Neural crest cell (in vitro differentiated cells): ENCODE results near the gene CCDC121. TPM values are rescaled to one million over a fixed set of nuclear protein-coding genes. Genes with fewer than 3 reads are reported as not detected.
"Not testable (repeated sequence)": the region's sequence is repeated elsewhere in the genome, so short reads cannot be mapped to it uniquely, and the experiment has no call there.

Source experiments
- DNase-seq: peaks from one replicate; pipeline ENCODE4 v3.0.0; 2021; ENCODE audit warnings: low read depth, mixed read lengths, low spot score
- H3K27ac Mint-ChIP-seq: one replicate; pipeline ENCODE4 v1.8.0; 2021; ENCODE audit warnings: mild to moderate bottlenecking, mixed read lengths; ENCODE audit not compliant: unreplicated experiment
- H3K27me3 Mint-ChIP-seq: 2 replicates; pipeline ENCODE4 v1.8.0; 2021; ENCODE audit warnings: low read depth, mild to moderate bottlenecking, mixed read lengths
- H3K36me3 Mint-ChIP-seq: 2 replicates; pipeline ENCODE4 v1.8.0; 2021; ENCODE audit warnings: low read depth, mild to moderate bottlenecking, mixed read lengths
- H3K4me1 Mint-ChIP-seq: 2 replicates; pipeline ENCODE4 v1.8.0; 2021; ENCODE audit warnings: mixed read lengths
- H3K4me3 Mint-ChIP-seq: one replicate; pipeline ENCODE4 v1.8.0; 2021; ENCODE audit warnings: mild to moderate bottlenecking, mixed read lengths
- H3K9me3 Mint-ChIP-seq: 2 replicates; pipeline ENCODE4 v1.8.0; 2021; ENCODE audit warnings: mixed read lengths
- CTCF ChIP-seq: fragments of 200-600 bp; sonication (generic); conservative IDR thresholded peaks from 2 replicates; pipeline ENCODE4 v1.5.0; 2021; ENCODE audit warnings: antibody characterized with exemption, mild to moderate bottlenecking
- total RNA-seq: library from RNA; stranded (reverse); gene quantifications from 2 replicates; pipeline ENCODE4 v1.2.1, GENCODE V29; 2021

CCDC121 gene
- total RNA-seq, 1 donor from 2014 or later: 6.0 TPM

DNA sequence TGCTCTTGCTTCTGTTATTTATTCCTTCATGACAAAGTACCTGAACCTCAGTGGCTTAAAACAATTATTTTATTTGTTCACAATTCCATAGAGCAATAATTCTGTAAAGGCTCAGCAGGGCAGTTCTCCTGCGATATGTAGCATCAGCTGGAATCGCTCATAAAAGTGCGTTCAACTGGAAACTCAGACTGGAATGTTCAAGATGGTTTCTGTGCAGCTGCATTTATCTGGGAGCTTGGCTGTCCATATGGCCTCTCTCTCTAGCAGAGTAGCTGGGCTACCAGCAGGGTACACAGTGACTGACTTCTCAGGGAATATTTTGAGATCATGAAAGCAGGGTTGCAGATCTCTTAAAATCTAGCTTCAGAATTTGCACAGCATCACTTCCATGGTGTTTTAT, 13.5 kb downstream of the CCDC121 start:
- no peak for TF ChIP-seq CTCF
- DNase-seq: no peak
- Mint-ChIP-seq H3K9me3 (no peaks in the 10 kb centered on the region), H3K36me3 (peaks cover 23% of the 10 kb centered on the region), H3K4me3 (no peak overlapping the region), H3K27ac (no peak overlapping the region), H3K27me3 (no peaks in the 10 kb centered on the region), H3K4me1 (no peaks in the 10 kb centered on the region)

DNA sequence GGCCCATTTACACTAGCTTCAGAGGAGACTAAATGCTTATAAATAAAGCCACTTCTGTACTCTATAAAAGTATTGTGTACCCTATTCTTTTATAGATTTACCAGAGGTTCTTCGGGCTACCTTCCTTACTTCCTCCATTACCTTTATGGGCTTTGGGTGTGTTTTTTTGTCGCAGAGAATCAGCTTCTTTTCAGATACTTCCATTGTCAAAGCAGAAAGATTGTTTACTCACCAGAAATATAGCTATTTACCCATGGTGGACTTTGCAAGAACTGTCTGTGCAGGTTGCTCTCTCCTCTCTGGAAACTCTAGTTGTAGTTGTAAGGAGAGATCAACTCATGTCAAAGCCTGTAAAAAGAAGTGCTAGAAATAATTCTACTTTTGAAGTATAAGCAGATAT, 14.8 kb downstream of the CCDC121 start:
- H3K4me3 Mint-ChIP-seq: no peak overlapping the region
- no peak for TF ChIP-seq CTCF
- H3K27ac Mint-ChIP-seq: no peak overlapping the region
- no peak for DNase-seq
- peaks cover 18% of the 10 kb centered on the region for H3K36me3 Mint-ChIP-seq
- H3K4me1 Mint-ChIP-seq: no peaks in the 10 kb centered on the region
- H3K9me3 Mint-ChIP-seq: no peaks in the 10 kb centered on the region
- no peaks in the 10 kb centered on the region for H3K27me3 Mint-ChIP-seq

DNA sequence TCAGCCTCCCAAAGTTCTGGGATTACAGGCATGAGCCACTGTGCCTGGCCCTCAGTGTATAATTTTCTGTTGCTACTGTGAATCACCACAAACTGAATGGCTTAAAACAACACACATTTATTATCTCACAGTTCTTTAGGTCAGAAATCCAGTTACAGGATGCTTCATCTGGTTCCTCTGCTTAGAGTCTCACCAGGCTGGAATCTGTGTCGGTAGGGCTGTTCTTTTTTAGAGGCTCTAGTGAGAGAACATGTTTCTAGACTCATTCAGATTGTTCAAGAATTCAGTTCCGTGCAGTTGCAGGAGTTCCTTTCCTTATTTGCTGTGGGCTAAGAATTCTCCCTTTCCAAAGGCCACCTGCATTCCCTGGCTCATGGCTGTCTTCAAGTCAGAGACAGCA, 22.2 kb downstream of the CCDC121 start:
- no peaks in the 10 kb centered on the region for H3K4me1 Mint-ChIP-seq
- no peaks in the 10 kb centered on the region for H3K27me3 Mint-ChIP-seq
- no peaks in the 10 kb centered on the region for H3K9me3 Mint-ChIP-seq
- peaks cover 15% of the 10 kb centered on the region for H3K36me3 Mint-ChIP-seq
- H3K4me3 Mint-ChIP-seq: no peak overlapping the region
- TF ChIP-seq CTCF: no peak
- no peak for DNase-seq
- no peak overlapping the region for H3K27ac Mint-ChIP-seq

DNA sequence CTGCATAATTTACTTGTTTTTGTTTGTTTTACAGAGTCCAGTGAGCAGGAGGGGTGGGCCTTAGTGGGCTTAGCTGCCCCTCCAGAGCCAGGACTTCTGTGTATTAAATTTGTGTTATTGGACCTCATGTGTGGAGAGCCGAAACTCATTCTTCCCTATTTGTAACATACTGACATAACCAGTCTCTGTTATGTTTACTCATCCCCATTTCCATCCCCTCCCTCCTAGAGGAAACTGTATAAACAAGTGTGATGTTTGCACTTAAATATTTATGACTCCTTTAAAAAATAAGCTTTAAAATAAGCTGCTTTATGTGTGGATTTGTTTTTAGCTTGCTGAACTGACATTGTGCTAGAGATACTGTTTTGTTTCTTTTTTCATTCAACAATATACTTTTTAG, 32.2 kb downstream of the CCDC121 start:
- peaks cover 11% of the 10 kb centered on the region for H3K4me1 Mint-ChIP-seq
- H3K27ac Mint-ChIP-seq: no peak overlapping the region
- no peaks in the 10 kb centered on the region for H3K27me3 Mint-ChIP-seq
- no peak overlapping the region for H3K4me3 Mint-ChIP-seq
- no peak for TF ChIP-seq CTCF
- peaks cover 7% of the 10 kb centered on the region for H3K9me3 Mint-ChIP-seq
- peaks cover 48% of the 10 kb centered on the region for H3K36me3 Mint-ChIP-seq
- no peak for DNase-seq

DNA sequence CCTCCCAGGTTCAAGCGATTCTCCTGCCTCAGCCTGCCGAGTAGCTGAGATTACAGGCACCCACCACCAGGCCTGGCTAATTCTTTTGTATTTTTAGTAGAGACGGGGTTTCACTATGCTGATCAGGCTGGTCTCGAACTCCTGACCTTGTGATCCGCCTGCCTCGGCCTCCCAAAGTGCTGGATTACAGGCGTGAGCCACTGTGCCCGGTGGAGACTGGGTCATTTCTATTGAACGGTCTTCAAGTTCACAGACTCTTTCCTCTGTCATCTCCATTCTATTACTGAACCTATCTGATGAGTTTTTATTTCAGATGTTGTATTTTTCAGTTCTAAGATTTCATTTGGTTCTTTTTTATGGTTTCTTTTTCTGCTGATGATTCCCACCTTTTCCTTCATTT, 33.4 kb downstream of the CCDC121 start:
- H3K4me3 Mint-ChIP-seq, H3K27ac Mint-ChIP-seq, H3K27me3 Mint-ChIP-seq, DNase-seq: not testable (repeated sequence)
- Mint-ChIP-seq H3K4me1 (peaks cover 11% of the 10 kb centered on the region), H3K36me3 (peaks cover 50% of the 10 kb centered on the region), H3K9me3 (peaks cover 10% of the 10 kb centered on the region)

DNA sequence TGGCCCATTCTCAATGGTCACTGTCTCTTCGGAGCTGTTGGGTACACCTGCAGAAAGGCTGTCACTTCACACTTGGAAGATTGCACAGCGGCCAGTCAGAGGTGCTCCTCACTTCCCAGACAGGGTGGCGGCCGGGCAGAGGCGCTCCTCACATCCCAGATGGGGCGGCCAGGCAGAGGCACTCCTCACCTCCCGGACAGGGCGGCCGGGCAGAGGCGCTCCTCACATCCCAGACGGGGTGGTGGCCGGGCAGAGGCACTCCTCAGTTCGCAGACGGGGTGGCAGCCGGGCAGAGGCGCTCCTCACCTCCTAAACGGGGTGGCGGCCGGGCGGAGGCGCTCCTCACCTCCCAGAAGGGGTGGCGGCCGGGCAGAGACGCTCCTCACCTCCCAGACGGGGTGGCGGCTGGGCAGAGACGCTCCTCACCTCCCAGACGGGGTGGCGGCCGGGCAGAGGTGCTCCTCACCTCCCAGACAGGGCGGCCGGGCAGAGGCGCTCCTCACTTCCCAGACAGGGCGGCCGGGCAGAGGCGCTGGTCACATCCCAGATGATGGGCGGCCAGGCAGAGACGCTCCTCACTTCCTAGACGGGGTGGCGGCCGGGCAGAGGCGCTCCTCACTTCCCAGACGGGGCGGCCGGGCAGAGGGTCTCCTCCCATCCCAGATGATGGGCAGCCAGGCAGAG, 34.6 kb downstream of the CCDC121 start:
- H3K4me1 Mint-ChIP-seq, H3K4me3 Mint-ChIP-seq, DNase-seq, H3K27me3 Mint-ChIP-seq, H3K27ac Mint-ChIP-seq: not testable (repeated sequence)
- Mint-ChIP-seq H3K9me3 (peaks cover 12% of the 10 kb centered on the region), H3K36me3 (peaks cover 46% of the 10 kb centered on the region)
